T-helper 2 cell treated with Interferon-gamma antibody and Interleukin-4, amounts not matched to agents 100 ng/mL and 5 ng/mL, for 36 hours (primary cell): ENCODE measurements around the gene RANGRF. TPM values are rescaled to one million over a fixed set of nuclear protein-coding genes. Genes with fewer than 3 reads are reported as not detected.

ENCODE experiments used
- intact Hi-C: fragments of 100-400 bp; cut with micrococcal nuclease; formaldehyde crosslinking; loops from one replicate; pipeline ENCODE4 v1.15.1; 2023
- total RNA-seq: library from RNA; stranded (reverse); gene quantifications from 2 replicates; pipeline ENCODE4 v1.2.3, GENCODE V29; 2022

The RANGRF gene
- total RNA-seq, 1 donor from 2014 or later = 63.0 TPM

DNA sequence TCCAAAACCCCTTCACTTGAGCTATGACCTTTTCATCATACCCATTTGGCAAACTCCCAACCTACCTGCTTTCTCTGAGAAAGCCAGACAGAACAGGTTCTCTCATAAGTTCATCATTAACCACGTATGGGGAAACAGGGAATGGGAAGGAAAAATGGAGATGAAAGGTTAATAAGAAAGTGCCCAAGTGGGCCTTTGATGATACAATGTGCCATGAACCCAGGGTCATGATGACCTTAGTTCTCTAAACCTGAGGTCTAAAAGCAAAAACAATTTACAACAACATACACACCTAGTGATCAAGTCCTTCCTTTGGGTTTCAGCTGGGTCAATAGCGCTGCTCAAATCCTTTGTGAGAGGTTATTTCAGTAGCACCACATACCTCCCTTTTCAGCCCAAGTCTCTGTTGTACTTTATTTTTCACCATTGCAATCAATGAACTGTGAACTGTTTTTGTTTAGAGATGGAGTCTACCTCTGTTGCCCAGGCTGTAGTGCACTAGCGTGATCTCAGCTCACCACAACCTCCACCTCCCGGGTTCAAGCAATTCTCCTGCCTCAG lies 14.5 kb upstream of the RANGRF start:
- intact Hi-C loops = no loop called here

DNA sequence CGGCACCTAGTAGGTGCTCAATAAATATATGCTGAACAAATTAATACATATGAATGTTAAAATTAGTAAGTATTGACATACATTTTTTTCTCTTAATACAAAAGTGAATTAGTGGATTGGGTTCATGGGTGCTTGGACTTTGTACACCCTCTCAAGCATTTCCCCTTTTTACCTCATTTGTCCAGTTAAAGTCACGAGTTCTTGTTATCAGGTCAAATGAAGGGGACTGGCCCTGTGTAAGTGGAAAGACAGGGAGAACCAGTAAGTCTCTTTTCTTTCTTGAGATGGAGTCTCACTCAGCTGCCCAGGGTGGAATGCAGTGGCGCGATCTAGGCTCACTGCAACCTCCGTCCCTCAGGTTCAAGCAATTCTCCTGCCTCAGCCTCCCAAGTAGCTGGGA lies 13.7 kb upstream of the RANGRF start:
- intact Hi-C loops = no loop called here

DNA sequence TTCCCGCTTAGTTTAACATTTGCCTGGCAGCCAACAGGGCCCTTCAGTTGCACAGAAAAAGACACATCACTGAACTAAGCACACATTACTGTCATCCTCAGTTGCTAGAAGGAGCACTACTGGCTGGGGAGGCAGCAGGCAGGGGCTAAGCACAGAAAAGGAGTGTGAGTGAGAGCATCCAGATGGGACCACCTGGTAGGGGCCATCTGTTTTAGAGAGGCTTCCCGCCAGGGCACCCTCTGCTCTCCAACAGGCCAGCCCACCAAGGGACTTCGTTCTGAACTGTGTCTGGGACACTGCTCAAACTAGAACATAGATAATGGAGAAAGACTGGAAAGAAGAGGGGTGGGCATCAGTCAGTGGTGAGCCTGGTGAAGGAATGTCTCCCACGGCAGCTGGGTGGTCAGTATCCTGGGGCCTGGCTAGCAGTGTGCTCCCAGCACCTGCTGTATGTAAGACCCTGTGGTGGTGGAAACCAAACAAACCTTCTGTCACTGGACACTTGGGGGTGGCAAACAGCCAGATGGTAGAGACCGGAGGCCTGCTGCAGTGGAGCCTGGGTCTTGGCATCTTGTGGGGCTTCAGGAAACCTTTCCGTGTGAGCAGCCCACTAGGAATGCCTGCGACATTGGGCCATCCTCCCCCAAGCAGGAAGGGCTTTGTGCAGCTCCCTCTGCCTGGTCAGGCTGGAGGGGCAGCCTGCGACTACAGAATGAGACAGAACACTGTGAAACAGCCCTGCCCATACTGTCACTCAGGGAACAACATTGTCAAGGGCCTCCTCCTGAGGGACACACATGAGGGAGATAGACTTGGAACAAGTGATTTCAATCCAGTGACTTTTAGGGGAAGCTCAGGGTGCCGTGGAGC lies 12.8 kb upstream of the RANGRF start:
- intact Hi-C loops = no loop called here

DNA sequence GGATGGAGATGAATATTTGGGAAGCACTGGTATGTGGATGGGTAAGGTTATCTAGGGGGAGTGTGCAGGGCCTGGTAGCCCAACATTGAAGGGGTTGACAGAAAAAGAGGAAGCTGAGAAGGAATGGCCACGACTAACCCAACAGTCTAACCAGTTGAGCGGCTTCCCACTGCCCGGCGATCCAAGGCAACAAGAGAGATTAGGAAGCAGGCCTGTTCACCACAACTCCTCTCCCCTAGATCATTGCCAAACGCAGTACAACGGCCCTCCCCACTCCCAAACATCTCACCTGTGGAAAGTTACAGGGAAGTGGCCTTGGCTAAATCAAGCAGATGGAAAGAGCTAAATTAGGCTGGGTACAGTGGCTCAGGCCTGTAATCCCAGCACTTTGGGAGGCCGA lies 11.2 kb upstream of the RANGRF start:
- intact Hi-C loops = no loop called here

DNA sequence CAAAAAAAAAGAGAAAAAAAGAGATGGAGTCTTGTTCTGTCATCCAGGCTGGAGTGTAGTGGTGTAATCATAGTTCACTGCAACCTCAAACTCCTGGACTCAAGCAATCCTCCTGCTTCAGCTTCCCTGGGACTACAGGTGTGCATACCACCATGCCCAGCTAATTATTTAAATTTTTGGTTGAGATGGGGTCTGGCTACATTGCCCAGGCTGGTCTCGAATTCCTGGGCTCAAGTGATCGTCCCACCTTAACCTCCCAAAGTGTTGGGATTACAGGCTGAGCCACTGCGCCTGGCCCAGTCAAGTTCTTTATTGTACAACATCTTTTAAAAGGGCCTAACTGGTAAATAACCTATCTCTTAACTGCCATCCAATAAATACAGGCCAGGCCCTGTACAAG lies 6.1 kb upstream of the RANGRF start:
- intact Hi-C loops = no loop called here

DNA sequence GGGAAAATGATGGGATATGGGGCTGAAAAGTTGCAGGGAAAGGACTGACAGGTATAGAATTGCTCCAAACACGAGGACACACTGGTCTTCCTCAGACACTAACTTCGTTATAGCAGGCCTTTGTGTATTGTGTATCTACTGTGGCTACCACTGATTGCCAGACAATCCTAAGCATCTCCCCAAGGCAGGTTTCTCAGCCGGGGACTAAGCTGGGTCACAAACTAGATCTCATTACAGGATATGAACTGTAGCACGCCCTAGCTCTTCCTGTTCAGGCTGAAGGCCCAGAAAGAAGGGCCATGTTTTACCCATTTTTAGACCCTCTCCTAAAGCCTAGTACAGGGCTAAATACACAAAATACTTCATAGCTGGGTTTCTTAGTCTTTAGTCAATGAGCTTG lies 5.1 kb upstream of the RANGRF start:
- intact Hi-C loops = no loop called here

DNA sequence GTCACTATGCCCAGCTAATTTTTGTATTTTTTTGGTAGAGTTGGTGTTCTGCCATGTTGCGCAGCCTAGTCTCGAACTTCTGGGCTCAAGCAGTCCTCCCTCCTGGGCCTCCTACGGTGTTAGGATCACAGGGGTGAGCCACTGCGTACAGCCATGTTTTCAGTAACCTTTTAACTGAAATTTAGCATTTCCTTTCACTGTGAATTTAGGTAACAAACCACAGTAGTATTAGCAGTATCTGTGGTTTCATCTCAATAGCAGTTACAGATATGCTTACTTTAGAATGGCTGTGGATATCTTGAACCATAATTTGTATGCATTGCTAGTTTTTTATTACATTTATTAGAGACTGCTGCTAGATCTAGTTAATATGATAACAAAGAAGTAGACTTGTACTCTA lies 4.3 kb upstream of the RANGRF start:
- intact Hi-C loops = no loop called here

DNA sequence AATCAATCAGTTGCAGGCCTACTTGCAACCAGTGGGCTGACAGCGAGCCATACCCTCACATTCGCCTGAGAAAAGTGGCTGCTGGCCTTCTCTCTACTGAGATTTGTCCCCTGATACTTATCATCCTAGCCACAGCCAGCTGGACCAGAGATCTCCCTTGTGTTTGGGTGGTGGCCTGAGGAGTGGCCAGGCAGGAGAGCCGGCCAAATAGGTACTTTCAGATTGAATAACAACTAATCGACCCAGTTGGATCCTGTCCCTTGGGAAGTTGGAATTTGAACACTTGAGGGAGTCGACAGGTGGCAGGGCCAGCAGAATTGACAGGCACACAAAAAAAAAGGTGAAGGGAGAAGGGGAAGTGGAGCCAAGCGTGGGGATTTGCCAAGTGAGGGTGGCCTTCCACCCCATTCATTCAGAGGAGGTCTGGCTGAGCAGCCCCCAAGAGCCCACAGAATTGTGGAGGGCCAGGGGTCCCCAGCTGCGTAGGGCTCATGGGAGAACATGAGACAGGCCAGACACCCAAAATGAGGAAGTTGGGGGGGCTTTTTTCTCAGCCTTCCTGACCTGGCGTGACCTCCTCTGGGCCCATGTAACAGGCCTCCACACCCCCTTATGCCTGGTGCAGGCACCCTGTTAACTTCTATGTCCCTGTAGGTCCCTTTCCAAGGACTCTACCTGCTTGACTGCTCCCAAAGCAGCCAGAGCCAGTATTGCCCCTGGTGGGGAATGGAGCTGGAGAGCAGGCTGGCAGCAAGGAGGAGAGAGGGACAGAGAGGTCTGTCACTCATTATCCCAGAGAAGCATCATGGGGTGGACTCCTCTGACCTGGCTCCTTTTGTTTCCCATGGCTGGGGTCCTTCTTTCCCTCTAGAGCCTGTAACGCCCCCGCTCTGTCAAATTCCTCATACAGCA lies 2.9 kb upstream of the RANGRF start:
- intact Hi-C loops = no loop called here

DNA sequence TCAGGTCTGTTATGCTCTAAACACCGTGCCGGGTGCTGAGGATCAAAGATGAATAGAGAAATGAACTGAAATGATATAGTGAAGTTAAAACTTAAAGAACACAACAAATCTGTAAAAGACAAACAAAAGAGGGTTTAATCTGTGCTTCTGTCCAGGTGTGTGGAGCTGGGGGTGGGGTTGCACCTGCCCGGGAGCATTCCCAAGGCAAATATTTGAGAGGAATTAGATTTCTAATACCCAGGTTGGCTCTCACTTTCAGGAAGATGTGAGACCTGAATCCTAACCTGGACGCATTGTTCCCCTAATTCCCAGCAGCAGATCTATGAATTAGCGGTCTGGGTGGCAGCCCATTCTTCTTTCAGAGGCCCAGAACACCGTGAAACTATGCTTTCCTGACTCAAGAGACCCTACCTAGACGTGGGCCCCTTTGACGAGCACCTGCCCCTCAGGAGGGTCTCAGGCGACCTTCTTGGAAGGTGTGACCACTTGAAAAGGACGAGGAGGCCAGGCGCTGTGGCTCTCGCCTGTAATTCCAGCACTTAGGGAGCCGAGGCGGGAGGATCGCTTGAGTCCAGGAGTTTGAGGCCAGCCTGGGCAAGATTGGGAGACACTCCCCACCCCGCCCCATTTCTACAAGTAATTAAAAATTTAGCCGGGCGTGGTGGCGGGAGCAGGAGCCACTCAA lies 677 bp upstream of the RANGRF start:
- intact Hi-C loops = loop anchor here (1.0 kb wide), 1 partner anchor 39 kb away; the partner anchor contains the start of gene CTC1

DNA sequence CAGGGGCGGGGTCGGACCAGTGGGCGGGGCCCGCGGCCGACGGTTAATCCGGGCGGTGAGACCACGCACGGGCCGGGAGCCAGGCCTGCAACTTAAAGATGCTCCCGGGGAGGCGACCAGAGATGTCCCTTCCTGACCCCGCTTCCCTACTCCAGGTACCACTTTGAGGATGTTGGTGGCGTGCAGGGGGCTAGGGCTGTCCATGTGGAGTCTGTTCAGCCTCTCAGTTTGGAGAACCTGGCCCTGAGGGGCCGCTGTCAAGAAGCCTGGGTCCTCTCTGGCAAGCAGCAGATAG lies 580 bp downstream of the RANGRF start:
- intact Hi-C loops = no loop called here

DNA sequence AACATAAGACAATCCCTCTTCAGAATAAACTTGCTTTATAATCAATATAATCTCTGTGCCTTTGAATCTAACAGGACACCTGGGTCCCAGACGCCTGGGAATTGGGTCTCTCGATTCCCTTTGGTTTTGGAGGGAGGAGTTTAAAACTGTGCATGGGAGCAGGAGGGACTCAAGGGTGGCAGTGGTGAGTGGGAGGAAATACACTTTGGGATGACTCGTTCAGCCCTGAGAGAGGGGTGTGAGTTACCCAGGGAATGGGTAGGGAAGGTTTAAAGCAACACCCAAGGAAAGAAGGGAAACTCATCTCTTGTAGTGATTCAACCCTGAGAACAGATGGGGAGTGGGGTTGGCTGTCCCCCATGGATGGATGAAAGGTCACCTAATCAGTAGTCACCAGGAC lies 1.6 kb downstream of the RANGRF start:
- intact Hi-C loops = no loop called here

DNA sequence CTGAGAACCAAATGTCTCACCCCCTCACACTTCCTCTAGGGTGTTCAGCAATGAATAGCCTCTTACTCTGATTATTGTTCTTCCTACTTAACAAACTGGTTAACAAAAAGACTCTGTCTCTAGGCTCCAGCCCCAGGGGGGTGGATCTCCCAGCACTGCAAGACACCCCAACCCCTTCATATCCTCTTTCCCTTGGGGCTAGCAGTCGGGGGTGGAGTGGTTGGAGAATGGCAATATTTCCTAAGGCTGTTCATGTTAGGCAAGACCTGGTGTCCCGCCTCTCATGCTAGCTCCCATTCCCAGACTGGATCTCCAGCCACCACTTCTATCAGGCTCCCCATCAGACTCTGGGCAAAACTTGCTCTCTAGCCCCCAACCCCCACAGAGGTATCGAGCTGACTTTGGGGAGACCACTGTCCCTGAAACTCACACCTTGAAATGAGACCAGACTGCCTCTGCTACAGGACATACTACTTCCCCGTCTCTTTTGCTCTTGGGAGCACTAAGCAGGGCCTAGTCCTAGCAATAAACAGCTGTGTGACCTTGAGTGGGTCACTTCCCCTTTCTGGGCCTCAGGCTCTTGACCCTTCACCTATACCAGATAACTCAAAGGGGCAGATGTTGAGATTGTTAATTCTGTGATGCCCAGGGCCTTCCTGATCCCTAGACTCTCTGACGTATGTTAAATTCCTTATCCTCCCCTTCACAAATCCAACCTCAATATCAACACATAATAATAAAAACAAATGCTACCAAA lies 4.3 kb downstream of the RANGRF start:
- intact Hi-C loops = no loop called here

DNA sequence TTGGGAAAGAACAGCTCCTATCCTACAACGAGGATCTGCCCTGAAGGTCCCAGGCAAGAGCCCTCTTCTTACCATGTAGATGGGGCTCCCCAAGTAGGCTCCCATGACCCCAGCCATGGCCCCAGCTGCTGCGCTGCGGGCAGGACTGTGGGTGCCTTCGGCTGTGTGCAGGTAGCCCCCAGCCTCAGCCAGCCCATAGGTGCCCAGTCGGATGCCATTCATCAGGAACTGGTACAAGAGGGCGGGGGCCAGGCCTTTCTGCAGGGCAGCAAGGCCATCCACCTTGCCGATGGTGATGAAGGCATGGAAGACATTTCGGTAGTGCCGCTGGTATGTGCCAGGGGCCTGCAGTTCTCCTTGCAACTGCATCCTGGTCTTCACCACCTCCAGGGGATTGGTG lies 5.9 kb downstream of the RANGRF start:
- intact Hi-C loops = loop anchor here (2.0 kb wide), 1 partner anchor 156 kb away; no protein-coding TSS in a partner anchor

DNA sequence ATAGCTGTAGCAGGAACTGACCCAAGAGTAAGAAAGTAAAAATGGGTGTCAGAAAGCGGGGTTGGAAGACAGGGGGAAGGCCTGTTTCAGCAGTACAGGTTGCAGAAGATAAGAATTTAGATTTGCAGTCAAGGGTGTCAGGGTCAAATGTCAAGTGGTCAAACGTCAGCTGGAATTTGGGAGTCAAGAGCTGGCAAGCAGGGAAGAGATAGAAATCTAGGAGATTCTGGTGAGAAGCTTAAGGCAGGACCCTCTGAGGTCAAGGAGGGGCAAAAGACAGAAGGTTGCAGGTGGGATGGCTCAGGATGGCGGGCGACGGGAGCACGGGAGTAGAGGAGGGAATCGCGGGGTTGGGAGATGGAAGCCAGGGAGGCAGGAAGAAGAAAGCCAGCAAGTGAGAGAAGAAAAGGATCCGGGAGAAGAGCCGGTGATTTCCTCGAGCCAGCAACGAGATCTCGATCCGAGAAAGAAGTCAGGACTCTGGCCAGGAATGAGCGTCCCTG lies 6.4 kb downstream of the RANGRF start:
- intact Hi-C loops = loop anchor here (1.0 to 2.0 kb wide), 3 partner anchors 46 to 156 kb away; partner anchors contain the start of gene PFAS

DNA sequence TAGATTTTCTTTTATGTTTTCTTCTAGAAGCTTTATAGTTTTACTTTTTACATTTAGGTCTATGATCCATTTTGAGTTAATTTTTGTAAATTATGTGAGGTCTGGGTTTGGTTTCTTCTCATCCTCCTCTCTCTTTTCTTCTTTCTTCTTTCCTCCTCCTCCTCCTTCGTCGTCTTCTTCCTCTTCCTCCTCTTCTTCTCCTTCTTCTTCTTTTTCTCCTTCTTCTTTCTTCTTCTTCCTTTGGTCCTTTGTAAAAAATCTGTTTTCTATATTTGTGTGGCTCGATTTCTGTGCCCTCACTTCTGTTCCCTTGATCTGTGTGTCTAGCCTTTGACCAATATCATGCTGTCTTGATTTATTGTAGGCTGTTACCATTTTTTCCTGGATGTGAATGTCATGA lies 11.8 kb downstream of the RANGRF start:
- intact Hi-C loops = loop anchor here (1.0 kb wide), 3 partner anchors 77 to 180 kb away; no protein-coding TSS in a partner anchor

DNA sequence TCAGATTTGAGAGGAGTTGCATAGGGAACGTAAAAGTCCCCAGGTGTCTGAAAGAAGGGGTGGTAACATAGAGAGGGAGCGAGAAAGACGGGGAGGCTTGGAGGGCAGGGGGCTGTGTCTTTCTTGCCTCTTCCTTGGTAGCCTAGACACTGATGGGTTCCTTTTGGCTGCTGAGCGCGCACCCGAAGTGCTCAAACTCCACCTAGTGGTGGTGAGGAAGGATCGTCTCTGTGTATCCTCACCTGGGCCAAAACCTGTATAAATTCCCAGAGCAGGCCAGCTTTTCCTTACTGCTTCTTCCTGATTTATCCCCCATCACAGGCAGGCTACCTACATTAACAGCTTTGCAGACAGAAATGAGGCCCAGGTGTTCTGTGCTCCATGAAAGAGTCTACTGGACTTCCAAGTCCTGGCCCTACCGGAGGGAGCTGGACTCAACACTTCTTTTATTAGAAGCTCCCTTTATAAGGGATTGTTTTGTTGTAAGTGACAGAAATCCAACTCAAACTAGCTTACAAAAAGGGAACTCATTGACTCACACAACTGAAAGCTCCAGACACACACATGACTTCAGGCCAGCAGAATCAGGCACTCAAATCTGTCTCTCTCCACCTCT lies 12.3 kb downstream of the RANGRF start:
- intact Hi-C loops = loop anchor here (1.0 kb wide), 3 partner anchors 77 to 180 kb away; no protein-coding TSS in a partner anchor

DNA sequence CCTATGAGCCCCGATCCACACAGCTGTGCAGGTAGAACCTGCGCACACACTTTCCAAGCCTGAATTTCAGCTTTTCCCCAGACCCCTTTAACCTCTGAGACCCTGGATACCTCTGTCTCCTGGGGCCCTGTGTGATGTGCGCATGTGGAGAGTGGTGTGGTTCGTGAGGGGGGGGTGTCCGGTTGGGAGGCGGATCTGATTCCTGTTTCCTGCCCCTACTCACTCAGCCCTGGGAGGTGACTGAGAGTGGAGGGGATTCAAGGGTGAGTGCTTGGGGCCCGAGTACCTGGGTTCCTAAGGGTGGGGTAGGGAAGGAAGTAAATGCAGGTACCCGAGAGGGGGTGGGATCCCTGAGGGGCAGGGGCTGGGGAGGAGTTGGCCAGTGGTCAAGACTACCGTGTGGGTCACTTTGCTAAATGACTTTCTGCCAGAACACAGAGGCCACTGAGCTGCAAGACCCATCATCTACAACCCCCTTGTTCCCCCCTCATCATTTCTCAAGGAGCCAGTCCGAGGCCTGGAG lies 22.2 kb downstream of the RANGRF start:
- intact Hi-C loops = no loop called here

DNA sequence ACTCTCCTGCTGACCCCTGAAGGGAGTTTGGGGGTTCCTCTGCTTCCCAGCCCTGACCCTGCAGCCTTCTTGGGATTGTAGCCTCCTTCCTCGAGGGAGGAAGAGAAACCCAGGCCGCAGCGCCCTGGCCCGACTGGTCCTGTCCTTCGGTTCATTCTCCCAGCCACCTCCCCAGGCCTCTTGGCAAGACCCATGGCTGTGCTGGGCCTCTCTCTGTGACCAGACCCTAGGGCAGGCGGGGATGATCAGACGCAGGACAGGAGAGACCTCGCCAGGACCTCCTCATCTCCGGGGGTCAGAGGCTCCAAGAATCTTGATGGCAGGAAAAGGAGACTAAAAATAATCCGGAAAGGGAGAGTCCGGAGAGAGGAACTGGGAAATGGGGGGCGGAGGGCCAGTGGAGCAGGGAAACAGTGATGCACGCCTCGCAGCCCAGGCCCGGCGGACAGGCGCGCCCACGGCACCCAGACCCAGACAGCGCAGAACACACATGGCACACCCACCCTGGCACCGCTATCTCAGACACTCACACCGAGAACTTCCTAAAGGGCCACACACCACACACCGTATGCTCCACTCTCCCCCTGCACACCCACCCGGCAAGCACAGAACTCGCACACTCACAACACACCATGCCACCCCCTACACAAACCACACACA lies 22.8 kb downstream of the RANGRF start:
- intact Hi-C loops = no loop called here

DNA sequence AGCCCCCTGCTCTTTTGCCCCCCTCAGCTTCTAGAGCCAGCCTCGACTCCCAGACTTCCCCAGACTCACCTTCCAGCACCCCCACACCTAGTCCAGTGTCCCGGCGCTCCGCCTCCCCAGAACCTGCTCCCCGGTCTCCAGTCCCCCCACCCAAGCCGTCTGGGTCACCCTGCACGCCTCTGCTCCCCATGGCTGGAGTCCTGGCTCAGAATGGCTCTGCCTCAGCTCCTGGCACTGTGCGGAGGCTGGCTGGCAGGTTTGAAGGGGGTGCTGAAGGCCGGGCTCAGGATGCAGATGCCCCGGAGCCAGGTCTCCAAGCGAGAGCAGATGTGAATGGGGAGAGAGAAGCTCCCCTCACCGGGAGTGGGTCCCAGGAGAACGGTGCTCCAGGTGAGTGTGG lies 23.8 kb downstream of the RANGRF start:
- intact Hi-C loops = no loop called here
